GM12878 (cell line): ENCODE measurements around the gene MACROD2. TPM values are rescaled to one million over a fixed set of nuclear protein-coding genes. Genes with fewer than 3 reads are reported as not detected.

Source experiments
- CBFB ChIP-seq: IDR thresholded peaks from 2 replicates; pipeline ENCODE4 v1.6.1; 2016; ENCODE audit warnings: antibody characterized with exemption, low read depth
- EED ChIP-seq: sonication (generic); IDR thresholded peaks from 2 replicates; pipeline ENCODE4 v1.6.1; 2016; ENCODE audit warnings: antibody characterized with exemption, low read depth
- FOS ChIP-seq: IDR thresholded peaks from 3 replicates; pipeline ENCODE4 v1.6.1; 2011; ENCODE audit warnings: borderline replicate concordance; ENCODE audit not compliant: insufficient read length; ENCODE audit errors: extremely low read depth
- KLF5 ChIP-seq: fragments of 450-650 bp; IDR thresholded peaks from 2 replicates; pipeline ENCODE4 v1.6.1; 2014; ENCODE audit warnings: mild to moderate bottlenecking; ENCODE audit not compliant: partially characterized antibody
- PAX8 ChIP-seq: fragments of 450-650 bp; IDR thresholded peaks from 2 replicates; pipeline ENCODE4 v1.6.1; 2017; ENCODE audit warnings: mild to moderate bottlenecking, moderate library complexity
- POLR2AphosphoS5 ChIP-seq: IDR thresholded peaks from 2 replicates; pipeline ENCODE4 v1.6.1; 2011; ENCODE audit warnings: mild to moderate bottlenecking, low read length, inconsistent platforms
- RAD21 ChIP-seq: IDR thresholded peaks from 2 replicates; pipeline ENCODE4 v1.6.1; 2011; ENCODE audit warnings: mild to moderate bottlenecking, low read depth, low read length, moderate library complexity; ENCODE audit not compliant: insufficient read depth
- REST ChIP-seq: IDR thresholded peaks from 2 replicates; pipeline ENCODE4 v1.6.1; 2012; ENCODE audit warnings: mild to moderate bottlenecking, low read depth, low read length
- SMC3 ChIP-seq: IDR thresholded peaks from 2 replicates; pipeline ENCODE4 v1.6.1; 2011; ENCODE audit warnings: low read length, improper control_type of control experiment, borderline replicate concordance
- ZNF687 ChIP-seq: fragments of 450-650 bp; IDR thresholded peaks from 2 replicates; pipeline ENCODE4 v1.6.1; 2017; ENCODE audit warnings: mild to moderate bottlenecking, moderate library complexity
- polyA plus RNA-seq, 11 experiments: library from polyadenylated mRNA; depleted of rRNA in 4 of 11; unstranded in 6 of 11; stranded (reverse) in 5 of 11; fragments of >200 nt; fragmentation: Nextera tagmentation in 4 of 11; fragmentation: Illumina TruSeq in 1 of 11; extraction: Ambion mirVana in 4 of 11; extraction: Trizol in 1 of 11; gene quantifications; 1 replicate in 1 of 11; 2 replicates in 10 of 11; pipeline versions ENCODE4 v1.2.1 to v1.2.3, GENCODE V29; 2011 to 2016; ENCODE audit warnings: inconsistent platforms in 2 of 11, missing spikeins in 2 of 11, low read depth in 1 of 11
- total RNA-seq, 4 experiments: library from RNA; depleted of rRNA in 3 of 4; stranded (reverse); fragments of >200 nt in 3 of 4; fragmentation: Illumina TruSeq in 1 of 4; extraction: Trizol in 1 of 4; gene quantifications; 2 replicates each; pipeline versions ENCODE4 v1.2.1 to v1.2.3, GENCODE V29; 2013 to 2021

MACROD2 gene
- total and polyA plus RNA-seq, 10 of the 15 experiments (the other 5 are each of a cell fraction or from before 2014, with no cell fraction given): 1.1 to 21.5 (median 2.2) TPM

DNA sequence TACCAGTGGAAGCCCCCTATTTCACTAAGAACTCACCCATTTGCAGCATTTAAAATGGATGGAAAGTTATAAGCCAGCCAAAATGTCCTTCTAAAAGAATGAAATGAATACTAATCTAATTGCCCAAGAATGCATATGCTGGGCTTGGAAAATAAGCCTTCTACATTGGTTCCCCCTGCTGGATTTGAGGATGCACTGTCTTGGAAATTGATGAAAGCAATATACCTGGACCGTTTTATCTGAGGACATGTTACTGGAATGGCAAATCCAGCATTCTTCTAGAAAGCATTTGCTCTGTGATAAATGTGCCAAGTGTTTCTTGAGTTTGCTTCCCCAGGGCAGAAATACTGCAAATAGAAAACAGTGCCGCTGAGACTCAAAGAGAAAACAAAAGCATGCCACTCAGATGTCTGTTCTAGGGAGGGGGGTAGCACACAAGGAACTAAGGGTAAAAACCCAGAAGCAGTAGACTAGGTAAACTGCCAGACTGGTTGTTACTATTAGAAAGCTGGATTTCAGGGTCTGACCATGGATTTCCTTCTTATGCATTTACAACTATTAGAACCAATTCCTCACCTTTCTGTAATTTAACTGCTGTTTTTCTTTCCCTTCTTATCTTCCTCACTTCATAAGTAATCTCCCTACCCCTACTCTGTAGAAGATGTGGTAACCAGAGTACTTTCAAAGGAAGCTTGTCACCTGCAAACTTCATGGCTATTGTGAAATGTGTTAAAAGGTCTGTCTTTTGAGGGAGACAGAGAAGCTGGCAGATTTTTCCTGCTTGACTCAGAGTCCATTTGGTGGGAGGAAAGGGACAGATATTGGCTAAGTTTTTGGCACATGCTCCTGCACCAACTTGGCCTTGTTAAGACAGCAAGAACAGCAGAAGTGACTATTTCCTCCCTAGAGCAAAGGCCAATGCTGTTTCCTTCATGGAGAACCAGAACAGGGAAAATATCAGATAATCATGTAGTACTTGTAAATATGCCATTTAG lies 1935.3 kb downstream of the MACROD2 start (continued):
- TF ChIP-seq ZNF687: no peak
- TF ChIP-seq FOS: no peak
- peak; percentile 47 for TF ChIP-seq RAD21
- no peak for TF ChIP-seq PAX8
- peak; percentile 25; the same call in 1 of the 2 replicates for TF ChIP-seq SMC3
- no peak for TF ChIP-seq REST
- no peak for TF ChIP-seq KLF5
- no peak for TF ChIP-seq CBFB
- no peak for TF ChIP-seq EED
- TF ChIP-seq POLR2AphosphoS5: no peak
